Central memory CD4-positive, alpha-beta T cell (primary cell): ENCODE data around the gene ERCC6L.

Experiments used
- DNase-seq: peaks from one replicate; pipeline ENCODE4 v3.0.0; 2022

ERCC6L gene

GRCh38 chrX:72158773-72159172 is 80.1 kb downstream of the ERCC6L start:
- no peak for DNase-seq
